Keratinocyte (primary cell): ENCODE data around the gene PHAF1.

Experiments used
- EZH2 ChIP-seq: IDR thresholded peaks from one replicate; pipeline ENCODE4 v1.6.1; 2012; ENCODE audit warnings: inconsistent platforms, mild to moderate bottlenecking, low read length, moderate library complexity
- TF ChIP-seq, protein P1 (sequence below), 3 experiments: IDR thresholded peaks in 1 of 3; conservative IDR thresholded peaks in 1 of 3; optimal IDR thresholded peaks in 1 of 3; 2 replicates in 2 of 3; 3 replicates in 1 of 3; pipeline versions ENCODE3 to v1.5.1; 2011; ENCODE audit warnings: low read length in 3 of 3, mild to moderate bottlenecking in 3 of 3, moderate library complexity in 2 of 3, control low read depth in 1 of 3, inconsistent platforms in 1 of 3; ENCODE audit not compliant: insufficient read depth in 2 of 3; ENCODE audit errors: extremely low read depth in 1 of 3

DNA sequence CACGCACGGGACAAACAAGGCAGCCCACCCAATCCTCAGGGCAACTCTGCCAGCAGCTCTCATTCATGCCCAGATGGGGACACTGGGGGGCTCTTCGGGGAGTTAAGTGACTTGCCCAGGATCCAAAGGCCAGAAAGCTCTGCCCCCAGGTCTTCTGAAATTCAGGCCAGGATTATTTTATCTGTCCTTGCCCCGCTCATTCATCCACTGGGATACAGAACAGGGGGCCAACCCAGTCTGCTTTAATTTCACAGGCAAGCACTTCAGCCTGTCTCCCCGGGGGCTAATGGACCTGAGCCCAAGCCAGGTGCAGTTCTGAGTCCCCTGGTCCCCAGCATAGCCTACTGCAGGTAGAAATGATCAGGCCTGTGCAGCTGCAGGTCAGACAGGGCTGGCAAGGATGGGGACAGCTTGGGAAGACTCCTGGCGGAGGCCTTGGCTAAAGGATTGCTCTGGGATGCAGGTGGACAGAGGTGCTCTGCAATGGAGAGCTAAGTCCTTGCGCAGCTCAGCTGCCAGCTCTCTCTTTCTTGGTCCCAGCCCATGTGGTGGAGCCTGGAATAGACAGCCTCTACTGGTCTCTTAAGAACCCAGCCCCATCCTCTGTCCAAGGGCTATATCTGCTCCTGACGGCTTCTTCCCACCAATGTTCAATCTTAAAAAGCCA is 41.8 kb downstream of the PHAF1 start:
- TF ChIP-seq, protein P1, sequence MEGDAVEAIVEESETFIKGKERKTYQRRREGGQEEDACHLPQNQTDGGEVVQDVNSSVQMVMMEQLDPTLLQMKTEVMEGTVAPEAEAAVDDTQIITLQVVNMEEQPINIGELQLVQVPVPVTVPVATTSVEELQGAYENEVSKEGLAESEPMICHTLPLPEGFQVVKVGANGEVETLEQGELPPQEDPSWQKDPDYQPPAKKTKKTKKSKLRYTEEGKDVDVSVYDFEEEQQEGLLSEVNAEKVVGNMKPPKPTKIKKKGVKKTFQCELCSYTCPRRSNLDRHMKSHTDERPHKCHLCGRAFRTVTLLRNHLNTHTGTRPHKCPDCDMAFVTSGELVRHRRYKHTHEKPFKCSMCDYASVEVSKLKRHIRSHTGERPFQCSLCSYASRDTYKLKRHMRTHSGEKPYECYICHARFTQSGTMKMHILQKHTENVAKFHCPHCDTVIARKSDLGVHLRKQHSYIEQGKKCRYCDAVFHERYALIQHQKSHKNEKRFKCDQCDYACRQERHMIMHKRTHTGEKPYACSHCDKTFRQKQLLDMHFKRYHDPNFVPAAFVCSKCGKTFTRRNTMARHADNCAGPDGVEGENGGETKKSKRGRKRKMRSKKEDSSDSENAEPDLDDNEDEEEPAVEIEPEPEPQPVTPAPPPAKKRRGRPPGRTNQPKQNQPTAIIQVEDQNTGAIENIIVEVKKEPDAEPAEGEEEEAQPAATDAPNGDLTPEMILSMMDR (optimal IDR thresholded peaks at IDR 0.05 in 1 of 3, IDR thresholded peaks at IDR 0.05 in 1 of 3, conservative IDR thresholded peaks at IDR 0.05 in 1 of 3; ENCODE audit: extremely low read depth in 1 of 3, insufficient read depth in 2 of 3, low read length in 3 of 3): peak in 1 of 3 experiments; percentile 8
- no peak for TF ChIP-seq EZH2
